Measurements from ENCODE around the gene SESN3.
"Not testable (repeated sequence)": the region's sequence is repeated elsewhere in the genome, so short reads cannot be mapped to it uniquely, and the experiment has no call there.

Gene SESN3

GRCh38 chr11:95150956-95151684, 79.9 kb downstream of the SESN3 start:
- DNase-seq (ENCODE audit: low read depth) = peak; percentile 65

DNA sequence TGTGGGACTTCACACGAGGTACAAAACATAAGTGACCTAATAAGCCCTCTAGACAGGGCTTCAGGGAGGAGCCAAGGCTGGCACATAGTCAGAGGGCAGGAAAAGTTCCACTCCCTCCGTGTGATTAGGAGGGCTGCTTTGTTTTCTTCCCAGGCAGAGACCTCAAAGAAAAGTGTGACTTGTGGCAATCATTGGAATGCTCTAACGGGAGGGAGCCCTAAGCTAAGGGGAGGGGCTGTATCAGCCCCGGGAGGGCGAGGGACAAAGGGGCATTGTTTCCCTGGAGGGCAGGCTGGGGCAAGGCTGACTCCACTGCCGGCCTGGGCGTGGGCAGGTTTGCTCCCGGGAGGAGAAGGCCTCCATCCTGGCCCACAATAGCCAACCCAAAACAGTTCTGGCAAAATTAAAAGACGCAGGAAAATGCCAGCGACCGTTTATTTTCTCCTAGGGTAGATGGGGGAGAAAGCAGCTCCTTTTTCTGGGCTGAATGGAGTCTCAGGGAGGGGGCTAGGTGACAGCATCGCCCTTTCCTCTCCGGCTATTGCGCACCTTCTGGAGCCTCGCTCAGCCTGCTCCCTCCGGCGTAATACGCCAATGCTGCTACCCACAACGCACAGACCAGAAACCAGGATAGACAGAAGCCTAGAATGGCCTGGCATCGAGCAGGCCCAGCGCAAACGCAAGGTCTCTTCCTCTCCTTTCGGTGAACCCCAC, 81.2 kb downstream of the SESN3 start:
- no peak for DNase-seq (ENCODE audit: low read depth)

DNA sequence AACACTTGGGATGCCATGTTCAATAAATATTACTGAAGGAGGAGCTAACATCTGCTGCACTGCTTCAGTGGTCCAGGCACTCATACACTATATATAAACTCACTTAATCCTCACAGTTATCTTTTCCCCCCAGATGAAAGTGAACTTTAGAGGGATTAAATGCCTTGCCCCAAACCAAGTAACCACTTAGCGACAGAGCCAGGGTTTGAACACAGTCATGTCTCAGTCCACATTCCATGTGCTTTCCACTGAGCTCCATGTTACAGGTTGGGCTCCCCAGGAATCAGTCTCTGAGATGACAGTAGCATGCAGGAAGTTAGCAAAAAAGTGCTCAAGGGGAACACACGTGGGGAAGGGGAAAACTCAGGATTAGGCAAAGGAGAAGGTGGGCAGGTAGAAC, 82.1 kb downstream of the SESN3 start:
- DNase-seq (ENCODE audit: low read depth) = no peak

DNA sequence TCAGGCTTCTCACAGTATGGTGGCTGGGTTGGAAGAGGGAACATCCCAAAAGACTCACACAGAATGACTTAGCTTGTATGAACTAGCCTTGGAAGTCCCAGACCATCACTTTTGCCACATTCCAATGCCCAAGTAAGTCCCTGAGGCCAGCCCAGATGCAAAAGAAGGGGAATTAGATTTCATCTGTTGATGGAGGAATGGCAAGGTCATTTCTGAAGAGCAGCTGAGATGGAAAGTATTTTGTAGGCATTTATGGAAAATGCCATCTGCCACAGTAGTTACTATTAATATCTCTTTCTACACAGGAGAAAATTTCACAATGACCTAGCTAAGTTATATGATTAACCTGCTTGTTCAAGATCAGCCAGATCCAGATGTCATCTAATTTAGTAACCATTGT, 82.6 kb downstream of the SESN3 start:
- DNase-seq (ENCODE audit: low read depth) = no peak

DNA sequence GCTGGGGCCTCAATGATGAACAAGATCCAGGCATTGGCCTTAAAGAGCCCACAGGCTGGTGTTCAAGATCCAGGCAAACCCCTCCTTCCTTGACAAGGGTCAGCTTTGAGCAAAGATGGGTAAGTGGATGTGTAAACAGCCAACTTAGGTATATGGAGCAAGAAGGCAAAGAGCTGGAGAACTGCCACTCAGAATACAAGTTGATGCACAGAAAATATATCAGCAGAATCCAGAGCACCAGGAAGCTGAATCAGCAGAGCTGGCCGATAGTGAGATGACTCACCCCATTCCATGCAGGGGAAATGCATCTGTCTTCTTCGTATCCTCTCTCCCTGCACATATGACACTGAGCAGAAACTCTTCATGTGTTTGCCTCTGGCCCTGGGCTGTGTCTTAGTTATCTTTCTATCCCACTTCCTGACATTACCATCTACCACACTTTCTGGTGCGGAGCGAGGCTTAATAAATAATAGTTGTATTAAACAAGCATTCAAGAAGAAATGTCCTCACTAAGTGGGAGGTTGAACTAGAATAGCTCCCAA, 83.6 kb downstream of the SESN3 start:
- DNase-seq (ENCODE audit: low read depth) = no peak

DNA sequence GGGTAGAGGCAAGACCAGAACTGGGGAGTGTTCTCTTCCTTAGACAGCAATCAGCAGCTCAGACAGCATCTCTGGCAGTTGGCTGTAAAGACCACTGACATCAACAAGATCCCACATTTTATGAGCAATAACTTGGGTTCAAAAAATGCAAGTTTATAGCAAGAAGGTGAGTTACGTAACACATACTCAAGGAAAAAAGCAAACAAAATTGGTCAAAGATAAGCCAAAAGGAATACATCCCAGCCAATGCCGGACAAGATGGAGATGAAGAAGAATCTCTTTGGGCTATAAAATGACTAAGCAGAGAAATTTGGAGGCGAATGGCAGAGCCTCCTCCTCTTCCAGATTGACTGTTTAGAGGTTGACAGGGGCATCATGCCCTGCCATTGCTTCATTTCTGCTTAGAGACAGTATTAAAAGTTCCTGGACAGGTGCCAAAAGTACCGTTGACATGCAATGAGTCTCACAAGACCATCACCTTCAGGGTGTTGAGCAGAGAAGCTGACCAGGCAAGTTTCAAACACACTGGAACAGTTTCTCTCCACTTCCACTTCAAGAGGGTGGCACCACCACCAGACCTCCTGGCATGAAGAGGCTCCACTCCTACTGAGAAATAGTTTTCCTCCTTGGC, 85.5 kb downstream of the SESN3 start:
- DNase-seq (ENCODE audit: low read depth) = no peak

GRCh38 chr11:95144313-95145235, 86.4 kb downstream of the SESN3 start:
- DNase-seq (ENCODE audit: low read depth) = no peak

DNA sequence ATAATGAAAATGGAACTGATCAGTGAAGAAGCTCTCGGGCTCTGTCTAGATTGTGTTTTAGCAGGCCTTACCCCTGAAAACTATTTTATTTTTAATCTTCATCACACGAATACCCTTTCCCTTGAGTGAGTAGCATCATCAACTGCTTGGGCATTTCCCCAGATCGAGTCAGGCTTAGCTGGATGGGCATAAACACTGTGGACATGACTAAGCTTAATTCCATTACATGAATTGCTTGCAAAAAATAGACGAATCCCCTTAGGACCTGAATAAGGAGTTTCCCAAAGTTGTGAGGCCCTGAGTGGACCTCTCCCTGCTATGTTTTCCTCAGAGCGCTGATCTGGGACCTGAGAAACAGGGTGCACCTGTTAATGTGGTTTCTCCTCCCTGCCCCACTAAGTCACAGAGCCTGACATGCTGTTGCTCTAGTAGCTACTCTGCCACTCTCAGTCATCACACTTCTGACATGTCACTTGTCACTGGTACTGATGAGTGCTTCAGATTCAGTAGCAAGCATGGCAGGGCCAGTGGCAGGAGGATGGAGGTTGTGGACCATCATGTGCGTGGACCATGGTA, 87.8 kb downstream of the SESN3 start:
- DNase-seq (ENCODE audit: low read depth) = no peak

DNA sequence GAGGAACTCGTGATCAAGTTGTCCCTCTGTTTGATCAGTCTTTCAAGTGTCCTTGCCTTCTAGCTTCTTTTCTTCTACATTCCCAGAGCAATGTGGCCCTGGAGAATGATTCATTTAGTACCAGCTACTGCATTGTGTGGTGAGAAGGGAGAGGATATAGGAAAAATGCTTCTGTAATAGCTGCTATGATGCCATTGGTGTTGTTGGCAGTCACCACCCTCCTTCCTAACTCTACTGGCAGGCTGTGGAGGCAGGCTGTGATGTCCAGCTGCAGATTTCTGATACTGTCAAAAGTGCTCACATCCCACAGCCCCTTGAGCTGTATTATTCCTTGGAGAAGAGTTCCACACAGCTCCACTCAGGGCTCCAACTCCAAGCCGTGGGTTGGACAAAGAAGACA, 88.6 kb downstream of the SESN3 start:
- no peak for DNase-seq (ENCODE audit: low read depth)

DNA sequence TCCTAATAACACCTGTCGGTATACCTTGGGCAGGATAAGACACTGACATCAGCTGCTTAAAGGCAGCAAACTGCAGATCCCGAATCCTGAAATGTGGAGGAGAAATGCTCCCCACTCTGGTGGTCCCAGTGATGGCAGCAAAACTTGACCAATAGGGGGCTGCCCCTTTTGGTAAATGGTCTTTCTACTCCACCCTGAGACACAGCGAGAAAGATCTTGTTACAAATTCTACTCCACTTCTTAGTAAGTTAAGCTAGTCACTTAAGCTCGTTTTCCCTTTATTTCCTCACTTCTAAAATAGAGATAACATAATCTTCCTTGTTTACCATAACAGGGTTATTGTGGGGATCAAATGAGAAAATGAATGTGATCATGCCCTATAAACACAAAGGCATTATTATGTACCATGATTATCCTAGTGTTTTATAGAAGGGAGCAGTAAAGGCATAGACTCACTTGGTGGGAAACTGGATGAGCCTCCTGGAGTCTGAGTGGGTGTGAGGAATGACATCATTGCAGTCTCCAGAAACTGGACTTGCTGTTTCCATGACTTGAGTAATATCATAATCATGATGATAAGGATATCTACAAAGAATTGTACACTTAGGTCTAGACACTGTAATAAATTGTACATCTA, 90.5 kb downstream of the SESN3 start:
- no peak for DNase-seq (ENCODE audit: low read depth)

- no peak for DNase-seq (ENCODE audit: low read depth)
Measured at GRCh38 chr11:95138448-95138847, 92.6 kb downstream of the SESN3 start.

- no peak for DNase-seq (ENCODE audit: low read depth)
Measured at GRCh38 chr11:95137299-95137698, 93.7 kb downstream of the SESN3 start.

- not testable (repeated sequence) for DNase-seq (ENCODE audit: low read depth)
Measured at GRCh38 chr11:95136747-95137146, 94.3 kb downstream of the SESN3 start.

GRCh38 chr11:95135880-95136279, 95.1 kb downstream of the SESN3 start:
- DNase-seq (ENCODE audit: low read depth) = no peak

DNA sequence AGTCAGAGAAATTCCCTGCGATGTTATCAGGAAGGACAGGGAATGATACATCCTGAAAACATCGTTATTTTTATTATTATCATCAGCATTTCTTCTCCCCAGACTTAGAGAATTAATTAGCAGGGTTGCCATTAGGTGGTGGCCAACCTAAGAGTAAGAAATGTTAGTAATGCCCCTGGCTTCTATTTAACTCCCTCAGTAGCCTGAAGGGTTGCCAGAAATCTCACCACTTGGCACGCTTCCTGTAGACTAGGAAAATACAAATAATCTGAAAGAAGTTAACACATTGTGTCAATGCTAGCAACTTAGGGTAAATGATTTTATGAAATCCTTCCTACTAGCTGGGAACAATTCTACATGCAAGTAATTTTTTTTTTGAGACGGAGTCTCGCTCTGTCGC, 95.8 kb downstream of the SESN3 start:
- DNase-seq (ENCODE audit: low read depth) = no peak

- DNase-seq (ENCODE audit: low read depth) = no peak
Measured at GRCh38 chr11:95134491-95134890, 96.5 kb downstream of the SESN3 start.

GRCh38 chr11:95132956-95133355, 98.0 kb downstream of the SESN3 start:
- no peak for DNase-seq (ENCODE audit: low read depth)

DNA sequence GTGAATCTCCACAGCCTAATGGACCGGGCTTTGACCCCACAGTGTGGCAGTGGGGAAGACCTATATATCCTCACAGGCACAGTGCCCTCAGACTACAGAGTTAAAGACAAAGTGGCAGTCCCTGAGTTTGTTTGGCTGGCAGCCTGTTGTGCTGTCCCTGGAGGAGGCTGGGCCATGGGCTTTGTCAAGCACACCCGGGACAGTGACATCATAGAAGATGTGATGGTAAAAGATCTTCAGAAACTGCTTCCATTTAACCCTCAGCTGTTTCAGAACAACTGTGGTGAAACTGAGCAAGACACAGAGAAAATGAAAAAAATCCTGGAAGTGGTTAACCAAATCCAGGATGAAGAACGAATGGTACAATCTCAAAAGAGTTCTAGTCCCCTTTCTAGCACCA, 102.4 kb downstream of the SESN3 start:
- no peak for DNase-seq (ENCODE audit: low read depth)

DNA sequence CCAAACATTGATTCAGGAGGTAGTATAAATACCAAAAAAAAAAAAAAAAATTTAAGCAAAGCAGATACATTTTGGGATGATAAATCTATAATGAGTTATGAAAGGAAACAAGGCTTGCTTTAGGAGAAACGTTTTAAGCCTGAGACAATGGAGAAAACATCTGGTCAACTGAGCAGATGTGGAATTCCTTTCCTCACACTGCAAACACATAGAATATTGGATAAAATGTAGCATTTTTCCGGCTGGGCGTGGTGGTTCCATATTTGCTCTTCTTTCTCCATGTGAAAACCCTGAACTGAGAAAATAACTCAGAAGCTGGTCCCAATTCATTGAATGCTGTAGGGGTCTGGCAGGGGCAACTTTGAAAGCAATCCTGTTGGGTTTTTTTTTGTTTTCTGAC, 107.4 kb downstream of the SESN3 start:
- no peak for DNase-seq (ENCODE audit: low read depth)

DNA sequence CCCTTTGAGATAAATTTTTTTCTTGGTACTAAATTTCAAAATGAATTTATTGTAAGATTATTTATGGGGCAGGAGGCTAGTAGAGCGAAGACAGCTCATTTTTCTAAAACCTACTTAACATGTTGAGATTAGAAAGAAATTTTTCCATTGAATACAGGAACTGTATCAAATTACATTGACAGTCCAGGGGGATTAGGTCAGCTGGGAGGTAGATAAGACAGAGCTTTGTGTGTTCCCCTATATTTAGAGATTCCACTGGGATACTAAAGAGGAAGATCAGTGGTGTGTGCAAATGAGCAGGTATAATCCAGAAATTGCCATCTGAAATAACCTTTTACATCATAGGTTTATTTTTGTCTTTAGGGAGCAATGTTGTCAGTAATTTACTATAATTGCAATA, 109.3 kb downstream of the SESN3 start:
- DNase-seq (ENCODE audit: low read depth) = no peak
